H9 (cell line): ENCODE measurements around the gene SPRYD4. TPM values are rescaled to one million over a fixed set of nuclear protein-coding genes. Genes with fewer than 3 reads are reported as not detected.

Source experiments
- DNase-seq: peaks from one replicate; pipeline ENCODE4 v3.0.0-alpha.2; 2017
- H2AFZ ChIP-seq: one replicate; pipeline ENCODE4 v1.6.1; 2013; ENCODE audit warnings: mild to moderate bottlenecking, low read length, control low read depth, moderate library complexity
- H2AK5ac ChIP-seq: 2 replicates; pipeline ENCODE4 v1.6.1; 2013; ENCODE audit warnings: low read length, control low read depth, mixed read lengths; ENCODE audit not compliant: insufficient read length
- H2BK120ac ChIP-seq: one replicate; pipeline ENCODE4 v1.6.1; 2013; ENCODE audit warnings: low read depth, mild to moderate bottlenecking, low read length, control low read depth, inconsistent platforms; ENCODE audit not compliant: poor library complexity, severe bottlenecking
- H2BK12ac ChIP-seq: 2 replicates; pipeline ENCODE4 v1.6.1; 2013; ENCODE audit warnings: low read length, control low read depth, mixed read lengths, low read depth; ENCODE audit not compliant: insufficient read length
- H2BK15ac ChIP-seq: 2 replicates; pipeline ENCODE4 v1.6.1; 2013; ENCODE audit warnings: low read depth, low read length, control low read depth
- H2BK20ac ChIP-seq: one replicate; pipeline ENCODE4 v1.6.1; 2013; ENCODE audit warnings: low read depth, mild to moderate bottlenecking, low read length, control low read depth, inconsistent platforms; ENCODE audit not compliant: poor library complexity, severe bottlenecking
- H2BK5ac ChIP-seq: 2 replicates; pipeline ENCODE4 v1.6.1; 2013; ENCODE audit warnings: low read length, control low read depth, mixed read lengths; ENCODE audit not compliant: insufficient read length
- H3K14ac ChIP-seq: 2 replicates; pipeline ENCODE4 v1.6.1; 2013; ENCODE audit warnings: low read length, control low read depth; ENCODE audit not compliant: insufficient read depth
- H3K18ac ChIP-seq: 2 replicates; pipeline ENCODE4 v1.6.1; 2013; ENCODE audit warnings: low read depth, mild to moderate bottlenecking, mixed read lengths, low read length, control low read depth; ENCODE audit not compliant: insufficient read length
- H3K23ac ChIP-seq: 2 replicates; pipeline ENCODE4 v1.6.1; 2013; ENCODE audit warnings: low read length, control low read depth, mixed read lengths, low read depth; ENCODE audit not compliant: insufficient read length
- H3K23me2 ChIP-seq: 2 replicates; pipeline ENCODE4 v1.6.1; 2013; ENCODE audit warnings: low read depth, mild to moderate bottlenecking, mixed read lengths, low read length, control low read depth; ENCODE audit not compliant: insufficient read length, poor library complexity, severe bottlenecking
- H3K27ac ChIP-seq: 2 replicates; pipeline ENCODE4 v1.5.1; 2013; ENCODE audit warnings: low read length, control low read depth, mixed read lengths, low read depth; ENCODE audit not compliant: insufficient read length
- H3K27me3 ChIP-seq: 2 replicates; pipeline ENCODE4 v1.6.1; 2013; ENCODE audit warnings: low read length, control low read depth, inconsistent platforms; ENCODE audit not compliant: insufficient read depth
- H3K4ac ChIP-seq: 2 replicates; pipeline ENCODE4 v1.6.1; 2013; ENCODE audit warnings: low read depth, mild to moderate bottlenecking, control low read depth, inconsistent platforms, low read length, moderate library complexity
- H3K4me1 ChIP-seq: 2 replicates; pipeline ENCODE4 v1.6.1; 2013; ENCODE audit warnings: low read length, control low read depth, inconsistent platforms; ENCODE audit not compliant: insufficient read depth
- H3K4me2 ChIP-seq: 2 replicates; pipeline ENCODE4 v1.6.1; 2013; ENCODE audit warnings: low read length, control low read depth, mixed read lengths; ENCODE audit not compliant: insufficient read length, insufficient read depth
- H3K56ac ChIP-seq: 2 replicates; pipeline ENCODE4 v1.6.1; 2013; ENCODE audit warnings: low read depth, mild to moderate bottlenecking, mixed read lengths, low read length, control low read depth; ENCODE audit not compliant: insufficient read length
- H3K79me1 ChIP-seq: 2 replicates; pipeline ENCODE4 v1.6.1; 2013; ENCODE audit warnings: low read depth, mild to moderate bottlenecking, moderate library complexity, low read length, control low read depth, inconsistent platforms; ENCODE audit not compliant: insufficient read depth, poor library complexity, severe bottlenecking
- H3K79me2 ChIP-seq: 2 replicates; pipeline ENCODE4 v1.6.1; 2013; ENCODE audit warnings: low read length, control low read depth, inconsistent platforms; ENCODE audit not compliant: insufficient read depth
- H3K9ac ChIP-seq: 2 replicates; pipeline ENCODE4 v1.6.1; 2013; ENCODE audit warnings: low read length, control low read depth, mixed read lengths; ENCODE audit not compliant: insufficient read length; ENCODE audit errors: extremely low read depth
- H3K9me3 ChIP-seq: one replicate; pipeline ENCODE4 v1.6.1; 2013; ENCODE audit warnings: low read depth, low read length, inconsistent platforms; ENCODE audit not compliant: control insufficient read depth
- H3T11ph ChIP-seq: one replicate; pipeline ENCODE4 v1.6.1; 2013; ENCODE audit warnings: mild to moderate bottlenecking, low read length, control low read depth, inconsistent platforms
- H4K20me1 ChIP-seq: one replicate; pipeline ENCODE4 v1.6.1; 2013; ENCODE audit not compliant: control insufficient read depth, insufficient read length, insufficient read depth
- H4K5ac ChIP-seq: 2 replicates; pipeline ENCODE4 v1.6.1; 2013; ENCODE audit warnings: low read depth, mild to moderate bottlenecking, mixed read lengths, low read length, control low read depth; ENCODE audit not compliant: insufficient read length
- H4K8ac ChIP-seq: replicated peaks from 2 replicates; pipeline ENCODE4 v1.6.1; 2013; ENCODE audit warnings: low read length, control low read depth, mixed read lengths, low read depth; ENCODE audit not compliant: insufficient read length
- H4K91ac ChIP-seq: 2 replicates; pipeline ENCODE4 v1.6.1; 2013; ENCODE audit warnings: low read depth, mild to moderate bottlenecking, moderate library complexity, mixed read lengths, low read length, control low read depth; ENCODE audit not compliant: insufficient read length
- H3K27ac Mint-ChIP-seq, 3 experiments: 2 replicates in 2 of 3; 3 replicates in 1 of 3; pipeline ENCODE4 v1.8.0; 2020 to 2021; ENCODE audit warnings: mixed read lengths in 3 of 3, mild to moderate bottlenecking in 1 of 3, moderate library complexity in 1 of 3
- H3K27me3 Mint-ChIP-seq: 2 replicates; pipeline ENCODE4 v1.8.0; 2021; ENCODE audit warnings: low read depth, mild to moderate bottlenecking, moderate library complexity, mixed read lengths
- H3K36me3 Mint-ChIP-seq, 3 experiments: 2 replicates in 2 of 3; 3 replicates in 1 of 3; pipeline ENCODE4 v1.8.0; 2020 to 2021; ENCODE audit warnings: low read depth in 3 of 3, mixed read lengths in 3 of 3; ENCODE audit not compliant: insufficient read depth in 1 of 3
- H3K4me1 Mint-ChIP-seq, 2 experiments: 2 replicates each; pipeline ENCODE4 v1.8.0; 2020; ENCODE audit warnings: mixed read lengths in 2 of 2
- H3K4me3 Mint-ChIP-seq, 2 experiments: 2 replicates in 1 of 2; 3 replicates in 1 of 2; pipeline ENCODE4 v1.8.0; 2020 to 2021; ENCODE audit warnings: mild to moderate bottlenecking in 2 of 2, mixed read lengths in 2 of 2, moderate library complexity in 1 of 2
- H3K9me3 Mint-ChIP-seq, 2 experiments: 2 replicates in 1 of 2; 3 replicates in 1 of 2; pipeline ENCODE4 v1.8.0; 2020; ENCODE audit warnings: mild to moderate bottlenecking in 2 of 2, mixed read lengths in 2 of 2, moderate library complexity in 1 of 2
- CTCF ChIP-seq: fragments of 200-600 bp; sonication (generic); conservative IDR thresholded peaks from 3 replicates; pipeline ENCODE4 v1.8.0; 2021; ENCODE audit warnings: antibody characterized with exemption, mild to moderate bottlenecking
- WGBS: extraction: QIAGEN DNeasy Blood & Tissue Kit; methylation state at CpG from one replicate; pipeline ENCODE4 v1.1.7; 2013; ENCODE audit warnings: missing lambda C conversion rate, low lambda C conversion rate, mixed read lengths; ENCODE audit not compliant: insufficient read length; ENCODE audit errors: extremely low coverage; 5-methylcytosine and 5-hydroxymethylcytosine counted together
- total RNA-seq: library from RNA; stranded (reverse); gene quantifications from 2 replicates; pipeline ENCODE4 v1.2.1, GENCODE V29; 2021

SPRYD4 gene
- total RNA-seq, 1 experiment from 2014 or later, result 4.9 TPM

GRCh38 chr12:56520048-56520447 lies 51.7 kb downstream of the SPRYD4 start:
- Histone ChIP-seq H2AK5ac (no peak overlapping the region), H3K79me2 (no peaks in the 10 kb centered on the region; the same call in 1 of the 2 replicates), H4K20me1 (no peaks in the 10 kb centered on the region), H3K27me3 (no peaks in the 10 kb centered on the region), H2BK15ac (no peak overlapping the region), H3K18ac (no peak overlapping the region), H4K8ac (no peak overlapping the region), H3K14ac (no peak overlapping the region), H3K56ac (no peak overlapping the region), H2BK20ac (no peak overlapping the region), H3K9me3 (no peaks in the 10 kb centered on the region), H2BK12ac (no peak overlapping the region), H3T11ph (no peak overlapping the region), H4K91ac (no peak overlapping the region), H3K79me1 (no peaks in the 10 kb centered on the region), H3K23me2 (peaks cover 5% of the 10 kb centered on the region), H3K23ac (no peak overlapping the region), H4K5ac (no peak overlapping the region), H2BK5ac (no peak overlapping the region), H3K4me2 (no peak overlapping the region), H3K27ac (no peak overlapping the region), H3K4ac (no peak overlapping the region), H3K9ac (no peak overlapping the region), H2AFZ (no peak overlapping the region), H2BK120ac (no peak overlapping the region), H3K4me1 (no peaks in the 10 kb centered on the region)
- H3K27me3 Mint-ChIP-seq, result no peaks in the 10 kb centered on the region
- H3K36me3 Mint-ChIP-seq, result no peaks in the 10 kb centered on the region
- H3K4me3 Mint-ChIP-seq, result no peak overlapping the region; a peak in 1 of 5 replicates
- H3K4me1 Mint-ChIP-seq, result peaks cover 18 to 27% of the 10 kb centered on the region in 2 experiments
- no peaks in the 10 kb centered on the region for H3K9me3 Mint-ChIP-seq
- no CpG with 5 or more reads among the region's 3 CpGs for WGBS
- TF ChIP-seq CTCF, result no peak
- H3K27ac Mint-ChIP-seq, result no peak overlapping the region
- no peak for DNase-seq
